ENCODE measurements around the gene CPLANE2. TPM values are rescaled to one million over a fixed set of nuclear protein-coding genes. Genes with fewer than 3 reads are reported as not detected.
A peak's percentile ranks its signal among the peaks of the same experiment; 100 is the strongest.

Gene CPLANE2
- total RNA-seq, 4 donors from 2014 or later, result 6.0 to 17.2 (median 10.4) TPM

- H3K4me3 ChIP-seq (ENCODE audit: low read depth, poor library complexity, severe bottlenecking), result no peak overlapping the region
- WGBS, 2 donors, result 19 to 20% methylated on average over 8 of the region's 8 CpGs
- TF ChIP-seq POLR2A (IDR thresholded peaks at IDR 0.05), result no peak
- peak in 1 of 3 donors; percentile 83 for TF ChIP-seq CTCF (IDR thresholded peaks at IDR 0.05)
- DNase-seq (ENCODE audit: low spot score in 2 of 2), result peak; percentile 85 to 95
- intact Hi-C loops (cut with DNase I; ENCODE audit: low total_unique reads), result loop anchor here (5.0 kb wide), 1 partner anchor 167 kb away; no protein-coding TSS in a partner anchor
Observed at GRCh38 chr1:16243936-16244649, 7.1 kb upstream of the CPLANE2 start.

- DNase-seq (ENCODE audit: low spot score in 2 of 2), result peak in 1 of 2 donors; percentile 82
- H3K4me3 ChIP-seq (ENCODE audit: low read depth, poor library complexity, severe bottlenecking), result no peak overlapping the region
- intact Hi-C loops (cut with DNase I; ENCODE audit: low total_unique reads), result loop anchor here (5.0 kb wide), 1 partner anchor 166 kb away; no protein-coding TSS in a partner anchor
- TF ChIP-seq POLR2A (IDR thresholded peaks at IDR 0.05) (no peak), CTCF (IDR thresholded peaks at IDR 0.05) (no peak)
- WGBS, 2 donors, result 71 to 78% methylated on average over 8 of the region's 8 CpGs
Observed at GRCh38 chr1:16243215-16243610, 6.2 kb upstream of the CPLANE2 start.

- WGBS, 2 donors, result 80% methylated on average over 17 of the region's 17 CpGs
- DNase-seq (ENCODE audit: low spot score in 2 of 2), result no peak
- intact Hi-C loops (cut with DNase I; ENCODE audit: low total_unique reads), result loop anchor here (5.0 kb wide), 1 partner anchor 165 kb away; no protein-coding TSS in a partner anchor
- TF ChIP-seq POLR2A (IDR thresholded peaks at IDR 0.05), result no peak
- no peak for TF ChIP-seq CTCF (IDR thresholded peaks at IDR 0.05)
- H3K4me3 ChIP-seq (ENCODE audit: low read depth, poor library complexity, severe bottlenecking), result no peak overlapping the region
Observed at GRCh38 chr1:16242556-16243214, 5.7 kb upstream of the CPLANE2 start.

- no peak for DNase-seq (ENCODE audit: low spot score in 2 of 2)
- no peak for TF ChIP-seq POLR2A (IDR thresholded peaks at IDR 0.05)
- no peak for TF ChIP-seq CTCF (IDR thresholded peaks at IDR 0.05)
- 63 to 68% methylated on average over 10 of the region's 10 CpGs for WGBS, 2 donors
- H3K4me3 ChIP-seq (ENCODE audit: low read depth, poor library complexity, severe bottlenecking), result no peak overlapping the region
- intact Hi-C loops (cut with DNase I; ENCODE audit: low total_unique reads), result loop anchor here (5.0 kb wide), 1 partner anchor 164 kb away; no protein-coding TSS in a partner anchor
Observed at GRCh38 chr1:16241221-16241708, 4.3 kb upstream of the CPLANE2 start.

GRCh38 chr1:16239972-16240491 is 3.0 kb upstream of the CPLANE2 start:
- TF ChIP-seq CTCF (IDR thresholded peaks at IDR 0.05), result no peak
- no peak for TF ChIP-seq POLR2A (IDR thresholded peaks at IDR 0.05)
- 92 to 97% methylated on average over 2 of the region's 2 CpGs for WGBS, 2 donors
- no peak for DNase-seq (ENCODE audit: low spot score in 2 of 2)
- intact Hi-C loops (cut with DNase I; ENCODE audit: low total_unique reads), result loop anchor here (5.0 kb wide), 1 partner anchor 163 kb away; no protein-coding TSS in a partner anchor
- H3K4me3 ChIP-seq (ENCODE audit: low read depth, poor library complexity, severe bottlenecking), result no peak overlapping the region
